IMR-90 (cell line): ENCODE data around the gene ZFYVE21. TPM values are rescaled to one million over a fixed set of nuclear protein-coding genes. Genes with fewer than 3 reads are reported as not detected.

ENCODE experiments used
- ATAC-seq: fragments of 200-7000 bp; cut with Tn5 transposase; 2 replicates; pipeline ENCODE4 v1.9.1; 2020; ENCODE audit warnings: low read depth, mild to moderate bottlenecking, moderate library complexity
- BruUV-seq: library from RNA; stranded (reverse); fragments of 400-500 nt; replicated peaks from 2 replicates; lab custom pipeline; 2021; lab: Mats Ljungman, UMichigan
- CTCF ChIA-PET: fragments of 300-600 bp; formaldehyde crosslinking; extraction: SDS; loops from one replicate; lab custom pipeline; 2021; ENCODE audit warnings: antibody characterized with exemption; lab: Yijun Ruan, JAX
- POLR2A ChIA-PET: fragments of 300-600 bp; sonication (Branson Sonifier 250); formaldehyde crosslinking; loops from one replicate; lab custom pipeline; 2022; ENCODE audit warnings: antibody characterized with exemption; ENCODE audit not compliant: unreplicated experiment; lab: Charles Lee
- DNase-seq: peaks from one replicate; pipeline ENCODE4 v3.0.0; 2013
- H2AFZ ChIP-seq: replicated peaks from 2 replicates; pipeline ENCODE3; 2013; ENCODE audit warnings: low read length, mild to moderate bottlenecking; ENCODE audit not compliant: poor library complexity
- H2AK5ac ChIP-seq: 2 replicates; pipeline ENCODE4 v1.6.1; 2013; ENCODE audit warnings: low read depth, low read length, inconsistent platforms
- H2AK9ac ChIP-seq: replicated peaks from 2 replicates; pipeline ENCODE3; 2013; ENCODE audit warnings: mild to moderate bottlenecking, low read depth, low read length, moderate library complexity; ENCODE audit not compliant: poor library complexity
- H2BK120ac ChIP-seq: 2 replicates; pipeline ENCODE4 v1.6.1; 2013; ENCODE audit warnings: low read depth, low read length, inconsistent platforms
- H2BK15ac ChIP-seq: 3 replicates; pipeline ENCODE4 v1.6.1; 2013; ENCODE audit warnings: low read depth, low read length, inconsistent platforms
- H2BK20ac ChIP-seq: 2 replicates; pipeline ENCODE4 v1.6.1; 2013; ENCODE audit warnings: low read depth, mild to moderate bottlenecking, inconsistent platforms, low read length, moderate library complexity
- H2BK5ac ChIP-seq: 2 replicates; pipeline ENCODE4 v1.6.1; 2013; ENCODE audit warnings: mild to moderate bottlenecking, low read depth, low read length, inconsistent platforms; ENCODE audit not compliant: poor library complexity, severe bottlenecking
- H3K14ac ChIP-seq: replicated peaks from 2 replicates; pipeline ENCODE4 v1.6.1; 2013; ENCODE audit warnings: low read depth, low read length, inconsistent platforms
- H3K18ac ChIP-seq: 2 replicates; pipeline ENCODE4 v1.6.1; 2013; ENCODE audit warnings: low read depth, low read length, control low read depth
- H3K23ac ChIP-seq: 2 replicates; pipeline ENCODE4 v1.6.1; 2013; ENCODE audit warnings: low read depth, low read length, inconsistent platforms
- H3K27ac ChIP-seq: 2 replicates; pipeline ENCODE4 v1.5.1; 2013; ENCODE audit warnings: mild to moderate bottlenecking, control low read depth, low read length; ENCODE audit not compliant: insufficient read depth
- H3K27me3 ChIP-seq: 2 replicates; pipeline ENCODE4 v1.6.1; 2013; ENCODE audit warnings: low read length; ENCODE audit not compliant: control insufficient read depth, insufficient read depth
- H3K36me3 ChIP-seq: 2 replicates; pipeline ENCODE4 v1.6.1; 2013; ENCODE audit warnings: low read length, mixed read lengths; ENCODE audit not compliant: control insufficient read depth, insufficient read depth
- H3K4ac ChIP-seq: 2 replicates; pipeline ENCODE4 v1.6.1; 2013; ENCODE audit warnings: low read depth, low read length, inconsistent platforms
- H3K4me1 ChIP-seq: 2 replicates; pipeline ENCODE4 v1.6.1; 2013; ENCODE audit warnings: low read length, mixed read lengths; ENCODE audit not compliant: control insufficient read depth, insufficient read depth
- H3K4me2 ChIP-seq: 2 replicates; pipeline ENCODE4 v1.6.1; 2013; ENCODE audit warnings: low read depth, mild to moderate bottlenecking, control low read depth, low read length, moderate library complexity
- H3K4me3 ChIP-seq: 2 replicates; pipeline ENCODE4 v1.5.1; 2013; ENCODE audit warnings: low read depth, mild to moderate bottlenecking, control low read depth, low read length, moderate library complexity; ENCODE audit not compliant: insufficient read depth
- H3K56ac ChIP-seq: 2 replicates; pipeline ENCODE4 v1.6.1; 2013; ENCODE audit warnings: low read length, inconsistent platforms; ENCODE audit not compliant: insufficient read depth; ENCODE audit errors: extremely low read depth
- H3K79me1 ChIP-seq, 2 experiments: 2 replicates each; pipeline ENCODE4 v1.6.1; 2013; ENCODE audit warnings: low read length in 2 of 2, inconsistent platforms in 1 of 2, low read depth in 1 of 2
- H3K9ac ChIP-seq: 2 replicates; pipeline ENCODE4 v1.6.1; 2013; ENCODE audit warnings: low read depth, low read length, control low read depth
- H3K9me1 ChIP-seq: 2 replicates; pipeline ENCODE4 v1.6.1; 2013; ENCODE audit warnings: low read length, inconsistent platforms; ENCODE audit not compliant: insufficient read depth
- H3K9me3 ChIP-seq: 2 replicates; pipeline ENCODE4 v1.6.1; 2013; ENCODE audit warnings: low read length; ENCODE audit not compliant: control insufficient read depth, insufficient read depth
- H4K20me1 ChIP-seq: 2 replicates; pipeline ENCODE4 v1.6.1; 2013; ENCODE audit warnings: low read length, inconsistent platforms; ENCODE audit not compliant: insufficient read depth
- H4K5ac ChIP-seq: 2 replicates; pipeline ENCODE4 v1.6.1; 2013; ENCODE audit warnings: mild to moderate bottlenecking, low read depth, low read length, control low read depth
- H4K8ac ChIP-seq, 2 experiments: 2 replicates each; pipeline ENCODE4 v1.6.1; 2013; ENCODE audit warnings: low read depth in 2 of 2, low read length in 2 of 2, control low read depth in 1 of 2, inconsistent platforms in 1 of 2
- H4K91ac ChIP-seq: 2 replicates; pipeline ENCODE4 v1.6.1; 2013; ENCODE audit warnings: low read depth, low read length, inconsistent platforms; ENCODE audit not compliant: insufficient read depth
- BHLHE40 ChIP-seq: fragments of 150-350 bp; IDR thresholded peaks from 2 replicates; pipeline ENCODE4 v1.6.1; 2016; ENCODE audit warnings: mild to moderate bottlenecking, low read depth, low read length
- CEBPB ChIP-seq: IDR thresholded peaks from 2 replicates; pipeline ENCODE4 v1.6.1; 2012; ENCODE audit warnings: low read depth, low read length, improper control_type of control experiment
- CHD1 ChIP-seq: IDR thresholded peaks from 2 replicates; pipeline ENCODE4 v1.6.1; 2012; ENCODE audit warnings: low read depth, low read length, improper control_type of control experiment
- CTCF ChIP-seq: conservative IDR thresholded peaks from 2 replicates; pipeline ENCODE4 v1.5.1; 2012; ENCODE audit warnings: mild to moderate bottlenecking, low read depth, low read length, improper control_type of control experiment
- FOS ChIP-seq: fragments of 150-350 bp; IDR thresholded peaks from 2 replicates; pipeline ENCODE4 v1.6.1; 2016; ENCODE audit warnings: low read depth, low read length
- MAFK ChIP-seq: IDR thresholded peaks from 2 replicates; pipeline ENCODE4 v1.6.1; 2012; ENCODE audit warnings: low read depth, low read length, improper control_type of control experiment
- MAZ ChIP-seq: IDR thresholded peaks from 2 replicates; pipeline ENCODE4 v1.6.1; 2012; ENCODE audit warnings: low read depth, mild to moderate bottlenecking, low read length, improper control_type of control experiment, moderate library complexity, borderline replicate concordance
- MXI1 ChIP-seq: IDR thresholded peaks from 2 replicates; pipeline ENCODE4 v1.6.1; 2012; ENCODE audit warnings: low read depth, mild to moderate bottlenecking, low read length, moderate library complexity, borderline replicate concordance
- NFE2L2 ChIP-seq: fragments of 150-350 bp; IDR thresholded peaks from 2 replicates; pipeline ENCODE4 v1.6.1; 2016; ENCODE audit warnings: low read depth, mild to moderate bottlenecking, low read length
- POLR2A ChIP-seq: IDR thresholded peaks from 2 replicates; pipeline ENCODE4 v1.6.1; 2012; ENCODE audit warnings: mild to moderate bottlenecking, low read depth, low read length
- RAD21 ChIP-seq: IDR thresholded peaks from 2 replicates; pipeline ENCODE4 v1.6.1; 2012; ENCODE audit warnings: low read length, improper control_type of control experiment
- RCOR1 ChIP-seq: IDR thresholded peaks from 2 replicates; pipeline ENCODE4 v1.6.1; 2012; ENCODE audit warnings: mild to moderate bottlenecking, low read length, improper control_type of control experiment; ENCODE audit not compliant: insufficient replicate concordance
- RFX5 ChIP-seq: IDR thresholded peaks from 2 replicates; pipeline ENCODE4 v1.8.0; 2012; ENCODE audit warnings: low read depth, mild to moderate bottlenecking, low read length, moderate library complexity
- SMC3 ChIP-seq: fragments of 150-350 bp; IDR thresholded peaks from 2 replicates; pipeline ENCODE4 v1.6.1; 2016; ENCODE audit warnings: low read depth, mild to moderate bottlenecking, antibody characterized with exemption, low read length, moderate library complexity
- WGBS, 2 experiments: methylation state at CpG; one replicate each; pipeline versions ENCODE4 v1.1.5 to v1.1.7; 2013; ENCODE audit warnings: missing lambda C conversion rate in 2 of 2; ENCODE audit not compliant: insufficient read length in 1 of 2; ENCODE audit errors: extremely low coverage in 2 of 2; 5-methylcytosine and 5-hydroxymethylcytosine counted together
- dilution Hi-C: fragments of 300-500 bp; cut with HindIII; formaldehyde crosslinking; loops from one replicate; pipeline ENCODE4 v1.14.3; 2018; ENCODE audit warnings: low sequenced_read_pairs; ENCODE audit not compliant: unreplicated experiment
- in situ Hi-C: fragments of 300-500 bp; cut with MboI; formaldehyde crosslinking; loops from 3 replicates; pipeline ENCODE4 v1.14.3; 2019; ENCODE audit warnings: low sequenced_read_pairs, inconsistent platforms, mixed read lengths
- intact Hi-C: fragments of 100-400 bp; cut with micrococcal nuclease; formaldehyde crosslinking; loops from 2 replicates; pipeline ENCODE4 v1.10.0; 2022
- polyA plus RNA-seq, 3 experiments: library from polyadenylated mRNA; depleted of rRNA; stranded (reverse); fragments of >200 nt; gene quantifications; 2 replicates each; pipeline ENCODE4 v1.2.3, GENCODE V29; 2012; ENCODE audit warnings: low replicate concordance in 1 of 3
- total RNA-seq: library from RNA; depleted of rRNA; stranded (reverse); fragments of >200 nt; gene quantifications from 2 replicates; pipeline ENCODE4 v1.2.3, GENCODE V29; 2012
- TF ChIP-seq, protein P1 (sequence below): fragments of 150-350 bp; IDR thresholded peaks from 2 replicates; pipeline ENCODE4 v1.6.1; 2016; ENCODE audit warnings: low read depth, mild to moderate bottlenecking, low read length, moderate library complexity, borderline replicate concordance
- TF ChIP-seq, protein P2 (sequence below): fragments of 150-350 bp; IDR thresholded peaks from 2 replicates; pipeline ENCODE4 v1.6.1; 2017; ENCODE audit warnings: mild to moderate bottlenecking, antibody characterized with exemption, low read length, low read depth

ZFYVE21 gene
- total and polyA plus RNA-seq, 2 of the 4 experiments (the other 2 are of a cell fraction), result 41.2 to 89.2 TPM

DNA sequence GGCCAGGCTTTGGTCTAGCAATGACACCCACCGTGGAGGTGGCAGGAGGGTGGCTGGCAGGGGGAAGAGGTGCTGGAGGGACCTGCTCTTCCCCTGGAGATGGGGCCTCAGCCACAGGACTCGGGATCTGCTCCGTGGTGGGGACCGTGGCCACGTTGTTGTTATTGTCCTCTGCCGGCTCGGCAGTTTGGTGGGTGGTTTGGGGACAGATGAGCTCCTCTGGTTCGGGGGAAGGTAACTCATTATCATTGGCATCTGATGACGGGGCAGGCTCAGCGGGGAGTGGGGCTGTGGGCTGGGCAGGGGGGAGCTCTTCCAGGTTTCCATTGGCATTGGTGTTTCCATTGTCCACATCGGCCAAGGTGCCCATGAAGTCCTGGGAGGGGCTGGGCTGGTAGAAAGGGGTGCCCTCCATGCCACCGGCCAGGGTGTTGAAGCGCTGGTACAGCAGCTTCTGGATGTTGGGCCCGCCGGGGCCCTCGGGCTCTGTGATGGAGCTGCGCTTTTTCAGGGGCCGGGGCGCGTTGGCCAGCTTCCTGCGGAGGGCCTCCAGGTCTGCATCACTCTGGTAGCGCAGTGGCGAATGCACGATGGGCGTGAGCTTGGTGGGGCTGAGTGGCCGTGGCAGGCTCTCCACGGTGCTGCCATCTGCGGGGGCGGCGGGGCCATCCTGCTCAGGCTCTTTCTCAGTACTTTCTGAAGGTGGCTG is 24.3 kb downstream of the ZFYVE21 start:
- H3K9me1 ChIP-seq, result peaks cover 7% of the 10 kb centered on the region; the same call in 1 of the 2 replicates
- H2BK5ac ChIP-seq, result no peak overlapping the region
- no peak overlapping the region for H3K9ac ChIP-seq
- in situ Hi-C loops (no loop called here), dilution Hi-C loops (no loop called here), intact Hi-C loops (no loop called here)
- no peak overlapping the region for H3K18ac ChIP-seq
- no peak overlapping the region for H2AK9ac ChIP-seq
- ATAC-seq (no peak), DNase-seq (no peak)
- H4K8ac ChIP-seq, result no peak overlapping the region
- H3K4ac ChIP-seq, result no peak overlapping the region
- 0 out of 4 replicates have a peak, but pooled peaks cover 0 to 2% of the 10 kb centered on the region in 2 experiments for H3K79me1 ChIP-seq
- WGBS, 2 experiments, result 99% methylated on average over 15 of the region's 30 CpGs; no CpG with 5 or more reads in 1 of the 2 experiments
- no peak overlapping the region for H3K14ac ChIP-seq
- no peak overlapping the region for H3K4me2 ChIP-seq
- peaks cover 2% of the 10 kb centered on the region; the same call in 1 of the 2 replicates for H3K4me1 ChIP-seq
- H3K27me3 ChIP-seq, result no peaks in the 10 kb centered on the region
- H2BK20ac ChIP-seq, result no peak overlapping the region
- H3K4me3 ChIP-seq, result no peak overlapping the region
- no TSS peak for BruUV-seq
- POLR2A ChIA-PET, result no interaction called here
- no peak overlapping the region for H2BK15ac ChIP-seq
- CTCF ChIA-PET, result no interaction called here
- peaks cover 4% of the 10 kb centered on the region for H3K36me3 ChIP-seq
- H2BK120ac ChIP-seq, result no peak overlapping the region
- H3K56ac ChIP-seq, result no peak overlapping the region
- no peak overlapping the region for H4K5ac ChIP-seq
- H3K27ac ChIP-seq, result no peak overlapping the region
- no peak for TF ChIP-seq RCOR1
- no peak for TF ChIP-seq MAFK
- no peak for TF ChIP-seq RFX5
- no peak for TF ChIP-seq NFE2L2
- no peak for TF ChIP-seq FOS
- TF ChIP-seq POLR2A, result no peak
- TF ChIP-seq RAD21, result no peak
- no peak for TF ChIP-seq CHD1
- TF ChIP-seq BHLHE40, result no peak
- TF ChIP-seq, protein P1, sequence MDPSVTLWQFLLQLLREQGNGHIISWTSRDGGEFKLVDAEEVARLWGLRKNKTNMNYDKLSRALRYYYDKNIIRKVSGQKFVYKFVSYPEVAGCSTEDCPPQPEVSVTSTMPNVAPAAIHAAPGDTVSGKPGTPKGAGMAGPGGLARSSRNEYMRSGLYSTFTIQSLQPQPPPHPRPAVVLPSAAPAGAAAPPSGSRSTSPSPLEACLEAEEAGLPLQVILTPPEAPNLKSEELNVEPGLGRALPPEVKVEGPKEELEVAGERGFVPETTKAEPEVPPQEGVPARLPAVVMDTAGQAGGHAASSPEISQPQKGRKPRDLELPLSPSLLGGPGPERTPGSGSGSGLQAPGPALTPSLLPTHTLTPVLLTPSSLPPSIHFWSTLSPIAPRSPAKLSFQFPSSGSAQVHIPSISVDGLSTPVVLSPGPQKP, result no peak
- TF ChIP-seq CTCF, result no peak
- no peak for TF ChIP-seq MAZ
- TF ChIP-seq, protein P2, sequence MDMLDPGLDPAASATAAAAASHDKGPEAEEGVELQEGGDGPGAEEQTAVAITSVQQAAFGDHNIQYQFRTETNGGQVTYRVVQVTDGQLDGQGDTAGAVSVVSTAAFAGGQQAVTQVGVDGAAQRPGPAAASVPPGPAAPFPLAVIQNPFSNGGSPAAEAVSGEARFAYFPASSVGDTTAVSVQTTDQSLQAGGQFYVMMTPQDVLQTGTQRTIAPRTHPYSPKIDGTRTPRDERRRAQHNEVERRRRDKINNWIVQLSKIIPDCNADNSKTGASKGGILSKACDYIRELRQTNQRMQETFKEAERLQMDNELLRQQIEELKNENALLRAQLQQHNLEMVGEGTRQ, result no peak
- no peak for TF ChIP-seq SMC3
- TF ChIP-seq MXI1, result no peak
- no peak for TF ChIP-seq CEBPB
- no peak overlapping the region for H3K23ac ChIP-seq
- no peak overlapping the region for H4K91ac ChIP-seq
- H2AFZ ChIP-seq, result no peak overlapping the region
- no peak overlapping the region for H2AK5ac ChIP-seq
- no peaks in the 10 kb centered on the region for H3K9me3 ChIP-seq
- H4K20me1 ChIP-seq, result no peaks in the 10 kb centered on the region
